ENCODE measurements around the gene HFE.
"Not testable (repeated sequence)": the region's sequence is repeated elsewhere in the genome, so short reads cannot be mapped to it uniquely, and the experiment has no call there.

The HFE gene

DNA sequence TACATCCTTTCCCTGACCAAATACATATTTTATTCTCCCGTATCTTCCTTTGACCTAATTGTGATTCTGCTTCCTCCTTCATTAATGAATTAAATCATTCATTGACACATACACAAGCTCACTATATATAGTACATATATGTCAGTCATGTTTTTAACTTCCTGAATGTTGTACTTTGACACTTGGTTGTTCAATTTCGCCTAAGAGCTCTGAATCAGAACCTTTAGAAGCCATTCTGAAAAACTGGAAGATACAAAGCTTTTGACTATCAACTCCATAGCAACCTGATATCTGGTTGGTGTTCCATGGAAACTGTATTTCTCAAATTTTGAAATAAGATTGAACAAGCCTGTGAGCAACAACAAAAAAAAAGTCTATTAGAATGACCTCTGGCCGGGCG is 27.3 kb upstream of the HFE start:
- DNase-seq (ENCODE audit: low spot score): no peak

DNA sequence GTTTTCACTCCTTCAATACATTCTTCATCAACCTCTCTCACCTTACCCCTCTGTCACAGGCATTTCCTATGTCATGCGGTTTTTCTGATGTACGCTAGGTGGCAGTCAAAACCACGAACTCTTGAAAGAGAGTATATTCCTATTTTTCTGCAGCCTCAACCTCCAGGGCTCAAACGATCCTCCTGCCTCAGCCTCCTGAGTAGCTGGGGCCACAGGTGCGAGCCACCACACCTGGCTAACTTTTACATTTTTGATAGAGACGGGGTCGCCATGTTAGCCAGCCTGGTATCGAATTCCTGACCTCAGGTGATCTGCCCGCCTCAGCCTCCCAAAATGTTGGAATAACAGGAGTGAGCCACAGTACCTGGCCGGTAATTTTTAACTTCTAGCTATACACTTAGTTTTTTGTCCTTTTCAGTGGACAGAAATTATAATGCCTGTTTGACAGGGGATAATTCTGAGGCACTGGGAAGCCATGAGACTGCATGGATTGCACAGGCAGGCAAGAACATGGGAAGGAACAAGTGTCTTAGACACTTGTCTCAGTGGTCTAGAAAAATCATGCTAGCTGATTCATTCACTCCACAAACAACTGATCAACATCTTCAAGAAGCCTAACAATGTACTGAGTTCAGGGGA is 22.5 kb upstream of the HFE start:
- DNase-seq (ENCODE audit: low spot score): no peak

DNA sequence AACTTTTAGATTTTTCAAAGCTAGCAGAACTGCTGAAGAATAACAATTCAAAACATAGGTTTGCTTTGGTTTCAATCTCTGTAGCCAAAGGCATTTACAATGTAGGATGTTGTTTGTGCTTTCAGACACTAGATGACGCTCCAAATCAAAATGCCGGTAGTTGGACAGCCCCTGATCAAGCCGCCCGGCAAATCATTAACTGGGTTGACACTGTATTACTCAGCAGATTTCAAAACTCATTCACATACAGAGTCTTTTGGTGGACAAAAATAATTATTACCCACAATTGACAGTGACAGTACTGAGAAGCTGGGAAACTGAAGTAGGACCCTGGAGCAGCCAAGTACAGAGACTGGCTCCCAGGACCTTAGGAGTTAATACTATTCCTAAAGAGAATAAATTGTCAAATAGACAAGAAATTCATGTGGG is 21.3 kb upstream of the HFE start:
- no peak for DNase-seq (ENCODE audit: low spot score)

DNA sequence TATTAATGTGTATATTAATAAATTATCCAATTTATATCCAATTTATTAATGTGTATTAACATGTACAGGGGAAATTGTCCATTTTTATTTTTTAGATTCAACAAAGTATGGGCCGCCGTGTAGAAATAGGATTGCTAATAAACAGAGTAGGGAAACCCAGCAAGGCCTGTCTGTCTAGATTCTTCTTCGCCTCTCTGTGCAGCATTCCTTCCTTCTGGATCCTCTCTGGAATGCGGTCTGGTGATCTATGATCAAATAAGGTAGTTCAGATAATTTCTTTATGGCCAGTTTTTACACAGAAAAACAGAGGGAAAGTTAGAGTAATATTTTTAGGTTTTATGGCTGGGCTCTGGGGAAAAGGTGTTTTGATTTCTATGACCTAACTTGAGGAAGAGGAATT is 19.9 kb upstream of the HFE start:
- no peak for DNase-seq (ENCODE audit: low spot score)

DNA sequence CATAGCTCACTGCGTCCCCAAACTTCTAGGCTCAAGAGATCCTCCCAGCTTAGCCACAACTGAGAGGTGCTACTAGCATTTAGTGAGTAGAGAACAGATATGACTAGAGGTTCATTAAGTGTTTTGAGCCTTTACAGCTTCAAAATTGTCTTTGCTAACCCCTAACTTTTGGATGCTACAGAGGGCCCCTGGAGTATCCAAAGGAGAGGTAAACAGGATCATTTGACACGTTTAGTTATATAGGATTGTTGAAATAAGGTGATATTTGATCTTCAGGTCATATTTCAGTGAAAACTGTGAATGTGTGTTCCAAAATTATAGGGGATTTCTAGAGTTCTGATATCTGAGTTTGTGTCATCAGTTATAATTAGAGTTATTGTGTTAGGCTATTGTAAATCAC is 19.2 kb upstream of the HFE start:
- no peak for DNase-seq (ENCODE audit: low spot score)

DNA sequence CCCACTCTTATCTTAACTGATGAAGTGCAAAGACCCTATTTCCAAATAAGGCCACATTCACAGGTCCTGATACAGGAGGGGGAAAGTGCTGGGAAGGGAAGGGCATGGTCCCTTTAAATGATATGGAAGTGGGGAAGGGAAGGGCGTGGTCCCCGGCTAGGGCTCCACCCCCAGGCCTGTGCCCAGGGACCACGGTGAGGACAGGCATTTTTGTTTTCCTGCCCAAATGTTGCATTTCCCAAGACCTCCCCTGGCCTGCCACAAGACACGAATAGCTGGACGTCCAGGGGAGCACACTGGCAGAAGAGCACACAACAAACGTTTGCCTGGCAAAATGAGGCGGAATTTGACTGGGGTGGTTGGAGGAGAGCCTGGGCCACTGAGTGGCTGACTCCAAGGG is 16.1 kb upstream of the HFE start:
- no peak for DNase-seq (ENCODE audit: low spot score)

DNA sequence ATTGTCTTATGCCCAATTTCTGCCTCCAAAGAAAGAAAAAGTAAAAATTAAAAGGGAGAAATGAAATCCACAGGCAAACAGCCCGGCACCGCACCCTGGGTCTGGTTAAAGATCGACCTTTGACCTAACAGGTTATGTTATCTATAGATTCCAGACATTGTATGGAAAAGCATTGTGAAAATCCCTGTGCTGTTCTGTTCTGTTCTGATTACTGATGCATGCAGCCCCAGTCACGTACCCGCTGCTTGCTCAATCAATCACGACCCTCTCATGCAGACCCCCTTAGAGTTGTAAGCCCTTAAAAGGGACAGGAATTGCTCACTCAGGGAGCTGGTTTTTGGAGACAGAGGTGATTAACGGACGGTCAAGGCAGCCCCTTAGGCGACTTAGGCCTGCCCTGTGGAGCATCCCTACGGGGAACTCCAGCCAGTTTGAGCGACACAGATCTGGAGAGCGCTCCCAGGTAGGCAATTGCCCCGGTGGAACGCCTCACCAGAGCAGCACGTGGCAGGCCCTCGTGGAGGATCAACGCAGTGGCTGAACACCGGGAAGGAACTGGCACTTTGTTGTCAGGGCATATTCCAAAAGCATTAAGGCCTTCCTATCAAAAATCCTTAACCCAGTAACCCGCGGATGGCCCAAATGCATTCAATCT is 12.0 kb upstream of the HFE start:
- DNase-seq (ENCODE audit: low spot score): no peak

DNA sequence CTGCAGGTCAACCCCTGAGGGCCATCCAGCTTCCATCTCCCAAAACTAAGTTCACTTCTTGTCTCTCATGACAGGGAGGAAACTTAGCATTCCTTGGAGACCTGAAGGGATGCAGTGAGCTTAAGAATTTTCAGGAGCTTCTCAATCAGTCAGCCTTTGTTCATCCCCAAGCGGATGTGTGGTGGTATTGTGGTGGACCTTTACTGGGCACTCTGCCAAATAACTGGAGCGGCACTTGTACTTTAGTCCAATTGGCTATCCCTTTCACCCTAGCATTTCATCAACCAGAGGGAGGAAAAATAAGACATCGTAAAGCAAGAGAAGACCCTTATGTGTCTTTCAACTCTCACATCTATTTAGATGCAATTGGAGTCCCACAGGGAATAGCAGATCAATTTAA is 9.2 kb upstream of the HFE start:
- not testable (repeated sequence) for DNase-seq (ENCODE audit: low spot score)

DNA sequence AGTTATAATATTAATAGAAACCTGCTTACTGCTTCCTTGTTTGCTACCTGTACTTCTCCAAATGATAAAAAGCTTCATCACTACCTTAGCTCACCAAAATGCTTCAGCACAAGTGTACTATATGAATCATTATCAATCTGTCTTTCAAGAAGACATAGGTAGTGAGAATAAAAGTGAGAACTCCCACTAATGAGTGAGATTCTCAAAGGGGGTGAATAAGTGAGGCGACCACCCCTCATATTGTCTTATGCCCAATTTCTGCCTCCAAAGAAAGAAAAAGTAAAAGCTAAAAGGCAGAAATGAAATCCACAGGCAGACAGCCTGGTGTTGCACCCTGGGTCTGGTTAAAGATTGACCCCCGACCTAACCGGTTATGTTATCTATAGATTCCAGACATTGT is 6.1 kb upstream of the HFE start:
- DNase-seq (ENCODE audit: low spot score): not testable (repeated sequence)

DNA sequence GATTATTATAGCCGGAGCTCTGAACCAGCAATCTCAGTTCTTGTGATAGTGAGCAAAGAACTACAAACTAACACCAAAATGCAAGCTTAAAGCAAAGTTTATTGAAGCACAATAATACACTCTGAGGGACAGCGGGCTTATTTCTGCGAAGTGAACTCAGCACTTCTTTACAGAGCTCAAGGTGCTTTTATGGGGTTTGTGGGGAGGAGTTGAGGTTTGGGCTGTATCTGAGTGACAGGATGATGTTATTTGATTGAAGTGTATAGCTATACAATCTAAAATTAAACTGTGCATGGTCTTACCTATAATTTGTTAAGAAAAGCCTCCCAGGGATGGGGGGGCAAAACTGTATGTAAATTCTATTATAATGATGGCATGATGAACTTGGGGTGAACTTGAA is 1.0 kb upstream of the HFE start:
- DNase-seq (ENCODE audit: low spot score): no peak

DNA sequence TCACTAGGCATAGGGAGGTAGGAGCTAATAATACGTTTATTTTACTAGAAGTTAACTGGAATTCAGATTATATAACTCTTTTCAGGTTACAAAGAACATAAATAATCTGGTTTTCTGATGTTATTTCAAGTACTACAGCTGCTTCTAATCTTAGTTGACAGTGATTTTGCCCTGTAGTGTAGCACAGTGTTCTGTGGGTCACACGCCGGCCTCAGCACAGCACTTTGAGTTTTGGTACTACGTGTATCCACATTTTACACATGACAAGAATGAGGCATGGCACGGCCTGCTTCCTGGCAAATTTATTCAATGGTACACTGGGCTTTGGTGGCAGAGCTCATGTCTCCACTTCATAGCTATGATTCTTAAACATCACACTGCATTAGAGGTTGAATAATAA is 1.1 kb downstream of the HFE start:
- no peak for DNase-seq (ENCODE audit: low spot score)

DNA sequence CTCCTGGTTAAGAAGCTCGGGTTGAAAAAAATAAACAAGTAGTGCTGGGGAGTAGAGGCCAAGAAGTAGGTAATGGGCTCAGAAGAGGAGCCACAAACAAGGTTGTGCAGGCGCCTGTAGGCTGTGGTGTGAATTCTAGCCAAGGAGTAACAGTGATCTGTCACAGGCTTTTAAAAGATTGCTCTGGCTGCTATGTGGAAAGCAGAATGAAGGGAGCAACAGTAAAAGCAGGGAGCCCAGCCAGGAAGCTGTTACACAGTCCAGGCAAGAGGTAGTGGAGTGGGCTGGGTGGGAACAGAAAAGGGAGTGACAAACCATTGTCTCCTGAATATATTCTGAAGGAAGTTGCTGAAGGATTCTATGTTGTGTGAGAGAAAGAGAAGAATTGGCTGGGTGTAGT is 2.0 kb downstream of the HFE start:
- DNase-seq (ENCODE audit: low spot score): no peak

DNA sequence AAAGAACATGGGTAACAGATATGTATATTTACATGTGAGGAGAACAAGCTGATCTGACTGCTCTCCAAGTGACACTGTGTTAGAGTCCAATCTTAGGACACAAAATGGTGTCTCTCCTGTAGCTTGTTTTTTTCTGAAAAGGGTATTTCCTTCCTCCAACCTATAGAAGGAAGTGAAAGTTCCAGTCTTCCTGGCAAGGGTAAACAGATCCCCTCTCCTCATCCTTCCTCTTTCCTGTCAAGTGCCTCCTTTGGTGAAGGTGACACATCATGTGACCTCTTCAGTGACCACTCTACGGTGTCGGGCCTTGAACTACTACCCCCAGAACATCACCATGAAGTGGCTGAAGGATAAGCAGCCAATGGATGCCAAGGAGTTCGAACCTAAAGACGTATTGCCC is 5.2 kb downstream of the HFE start:
- no peak for DNase-seq (ENCODE audit: low spot score)

DNA sequence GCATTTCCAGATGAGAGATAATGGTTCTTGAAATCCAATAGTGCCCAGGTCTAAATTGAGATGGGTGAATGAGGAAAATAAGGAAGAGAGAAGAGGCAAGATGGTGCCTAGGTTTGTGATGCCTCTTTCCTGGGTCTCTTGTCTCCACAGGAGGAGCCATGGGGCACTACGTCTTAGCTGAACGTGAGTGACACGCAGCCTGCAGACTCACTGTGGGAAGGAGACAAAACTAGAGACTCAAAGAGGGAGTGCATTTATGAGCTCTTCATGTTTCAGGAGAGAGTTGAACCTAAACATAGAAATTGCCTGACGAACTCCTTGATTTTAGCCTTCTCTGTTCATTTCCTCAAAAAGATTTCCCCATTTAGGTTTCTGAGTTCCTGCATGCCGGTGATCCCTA is 6.8 kb downstream of the HFE start:
- no peak for DNase-seq (ENCODE audit: low spot score)

DNA sequence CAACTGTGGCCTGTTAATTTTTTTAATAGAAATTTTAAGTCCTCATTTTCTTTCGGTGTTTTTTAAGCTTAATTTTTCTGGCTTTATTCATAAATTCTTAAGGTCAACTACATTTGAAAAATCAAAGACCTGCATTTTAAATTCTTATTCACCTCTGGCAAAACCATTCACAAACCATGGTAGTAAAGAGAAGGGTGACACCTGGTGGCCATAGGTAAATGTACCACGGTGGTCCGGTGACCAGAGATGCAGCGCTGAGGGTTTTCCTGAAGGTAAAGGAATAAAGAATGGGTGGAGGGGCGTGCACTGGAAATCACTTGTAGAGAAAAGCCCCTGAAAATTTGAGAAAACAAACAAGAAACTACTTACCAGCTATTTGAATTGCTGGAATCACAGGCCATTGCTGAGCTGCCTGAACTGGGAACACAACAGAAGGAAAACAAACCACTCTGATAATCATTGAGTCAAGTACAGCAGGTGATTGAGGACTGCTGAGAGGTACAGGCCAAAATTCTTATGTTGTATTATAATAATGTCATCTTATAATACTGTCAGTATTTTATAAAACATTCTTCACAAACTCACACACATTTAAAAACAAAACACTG is 10.1 kb downstream of the HFE start:
- DNase-seq (ENCODE audit: low spot score): no peak

DNA sequence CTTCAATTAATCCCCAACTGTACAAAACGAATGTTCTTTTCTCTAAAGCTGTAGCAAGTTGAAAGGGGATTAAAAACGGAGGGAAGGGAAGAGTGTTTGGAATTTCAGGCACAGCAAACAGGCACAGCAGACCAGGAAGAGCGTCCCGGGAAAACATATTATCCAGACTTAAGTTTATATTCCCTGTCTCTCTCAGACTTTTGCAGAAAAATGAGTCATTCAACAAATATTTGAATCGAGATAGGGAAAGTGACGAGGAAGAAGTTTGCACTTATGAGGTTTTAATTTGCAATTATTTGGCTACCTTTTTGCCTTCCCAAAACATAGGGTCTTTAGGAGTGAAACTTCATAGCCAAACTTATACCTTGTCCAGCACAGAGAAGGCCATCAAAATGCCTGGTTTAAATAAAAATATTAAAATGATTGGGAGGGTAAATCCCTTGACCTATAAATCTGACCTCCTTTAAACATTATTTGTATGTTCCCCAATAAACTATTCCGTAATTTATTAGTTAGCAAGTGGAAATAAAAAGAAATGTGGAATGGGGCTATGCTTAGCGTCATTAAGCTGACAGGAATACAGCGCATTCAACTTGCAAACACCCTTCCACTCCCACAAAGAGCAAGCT is 16.0 kb downstream of the HFE start:
- no peak for DNase-seq (ENCODE audit: low spot score)

DNA sequence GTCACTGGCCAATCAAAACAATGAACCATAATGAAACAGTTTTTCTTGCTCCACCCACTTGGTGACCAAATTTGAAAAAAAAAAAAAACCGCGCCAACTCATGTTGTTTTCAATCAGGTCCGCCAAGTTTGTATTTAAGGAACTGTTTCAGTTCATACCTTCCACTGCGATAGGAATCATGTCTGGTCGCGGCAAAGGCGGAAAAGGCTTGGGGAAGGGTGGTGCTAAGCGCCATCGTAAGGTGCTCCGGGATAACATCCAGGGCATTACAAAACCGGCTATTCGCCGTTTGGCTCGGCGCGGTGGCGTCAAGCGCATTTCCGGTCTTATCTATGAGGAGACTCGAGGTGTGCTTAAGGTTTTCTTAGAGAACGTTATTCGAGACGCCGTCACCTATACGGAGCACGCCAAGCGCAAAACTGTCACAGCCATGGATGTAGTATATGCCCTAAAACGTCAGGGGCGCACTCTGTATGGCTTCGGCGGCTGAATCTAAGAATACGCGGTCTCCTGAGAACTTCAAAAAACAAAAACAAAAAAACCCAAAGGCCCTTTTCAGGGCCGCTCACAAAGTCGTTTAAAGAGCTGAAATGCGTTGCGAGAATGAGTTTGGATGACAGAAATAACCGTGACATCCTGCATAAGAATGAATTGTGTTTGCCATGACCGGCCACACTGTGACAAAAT is 16.7 kb downstream of the HFE start:
- DNase-seq (ENCODE audit: low spot score): no peak

DNA sequence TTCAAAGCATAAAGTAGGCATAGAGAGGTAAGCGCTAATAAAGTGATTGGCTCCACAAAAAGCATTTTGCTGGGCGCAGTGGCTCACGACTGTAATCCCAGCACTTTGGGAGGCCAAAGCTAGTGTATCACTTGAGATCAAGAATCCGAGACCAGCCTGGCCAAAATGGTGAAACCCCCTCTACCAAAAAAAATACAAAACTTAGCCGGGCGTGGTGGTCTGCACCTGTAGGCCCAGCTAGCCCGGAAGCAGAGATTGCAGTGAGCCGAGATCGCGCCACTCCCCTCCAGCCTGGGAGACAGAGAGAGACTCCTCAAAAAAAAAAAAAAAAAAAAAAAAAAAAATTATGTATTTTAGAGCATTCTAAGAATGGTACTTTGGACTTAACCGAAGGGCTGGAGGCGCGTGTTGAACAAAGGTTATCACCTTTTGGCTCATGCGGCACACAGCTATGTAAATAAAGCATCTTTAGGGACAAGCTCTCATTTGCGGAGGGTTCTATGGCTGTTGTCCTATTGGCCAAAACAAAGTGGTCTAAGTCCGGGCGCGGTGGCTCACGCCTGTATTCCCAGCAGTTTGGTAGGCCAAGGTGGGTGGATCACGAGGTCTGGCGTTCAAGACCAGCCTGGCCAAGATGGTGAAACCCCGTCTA is 17.4 kb downstream of the HFE start:
- no peak for DNase-seq (ENCODE audit: low spot score)

DNA sequence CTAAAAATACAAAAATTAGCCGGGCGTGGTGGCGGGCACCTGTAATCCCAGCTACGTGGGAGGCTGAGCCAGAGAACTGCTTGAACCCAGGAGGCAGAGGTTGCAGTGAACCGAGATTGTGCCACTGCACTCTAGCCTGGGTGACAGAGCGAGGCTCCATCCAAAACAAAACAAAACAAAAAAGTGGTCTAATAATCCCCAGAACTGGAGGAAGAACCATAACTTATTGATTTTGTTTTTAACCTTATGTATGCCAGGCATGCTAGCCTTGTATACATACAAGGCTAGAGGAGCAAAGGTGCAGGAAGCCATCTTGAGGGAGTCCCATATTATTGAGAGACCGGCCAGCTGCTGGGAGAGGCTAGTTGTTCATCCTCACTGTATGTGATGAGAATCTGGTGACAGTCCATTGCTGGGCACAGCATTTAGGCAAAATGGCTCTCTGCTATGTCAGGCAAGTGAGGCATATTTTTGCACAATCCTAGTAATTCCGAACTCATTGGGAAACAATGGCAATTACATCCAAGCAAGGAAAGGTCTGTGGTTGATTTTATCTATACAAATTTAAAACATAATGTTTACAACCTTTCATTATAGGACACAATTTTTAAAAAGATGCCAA is 18.0 kb downstream of the HFE start:
- DNase-seq (ENCODE audit: low spot score): no peak

DNA sequence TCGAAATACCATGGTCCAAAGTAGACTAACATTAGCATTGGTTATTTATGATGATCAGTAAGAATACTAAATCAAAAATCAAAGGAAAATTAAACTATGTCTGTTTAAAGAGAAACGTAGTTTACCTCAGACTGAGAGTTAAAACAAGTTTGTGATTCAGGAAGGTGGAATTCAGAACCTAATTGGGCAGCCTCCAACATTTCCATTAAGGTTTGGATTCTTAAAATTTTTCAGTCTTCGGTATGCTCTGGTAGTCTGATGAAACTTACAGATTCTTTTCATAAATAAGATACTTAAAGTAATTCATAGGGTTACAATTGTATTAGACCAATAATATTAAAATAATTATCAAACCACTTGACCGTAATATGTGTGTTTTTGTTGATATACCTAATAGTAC is 18.6 kb downstream of the HFE start:
- DNase-seq (ENCODE audit: low spot score): no peak

DNA sequence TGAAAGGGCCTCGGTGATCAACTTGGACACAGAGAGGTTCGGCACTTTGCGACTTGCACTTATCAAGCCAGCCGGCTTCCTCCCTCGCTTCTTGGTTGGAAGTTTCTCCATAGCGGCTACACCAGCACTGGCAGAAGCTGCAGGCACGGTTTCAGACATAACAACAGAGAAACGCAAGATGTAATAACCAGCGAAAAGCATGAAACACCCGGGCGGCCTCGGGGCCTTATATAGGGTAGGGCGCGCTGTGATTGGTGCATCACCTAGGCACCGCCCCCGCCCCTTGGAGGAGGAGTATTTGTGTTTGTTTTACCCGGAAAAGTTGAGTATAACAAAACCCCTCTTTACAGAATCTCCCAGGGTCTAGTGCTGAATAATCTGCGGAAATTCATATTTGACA is 20.7 kb downstream of the HFE start:
- DNase-seq (ENCODE audit: low spot score): no peak

DNA sequence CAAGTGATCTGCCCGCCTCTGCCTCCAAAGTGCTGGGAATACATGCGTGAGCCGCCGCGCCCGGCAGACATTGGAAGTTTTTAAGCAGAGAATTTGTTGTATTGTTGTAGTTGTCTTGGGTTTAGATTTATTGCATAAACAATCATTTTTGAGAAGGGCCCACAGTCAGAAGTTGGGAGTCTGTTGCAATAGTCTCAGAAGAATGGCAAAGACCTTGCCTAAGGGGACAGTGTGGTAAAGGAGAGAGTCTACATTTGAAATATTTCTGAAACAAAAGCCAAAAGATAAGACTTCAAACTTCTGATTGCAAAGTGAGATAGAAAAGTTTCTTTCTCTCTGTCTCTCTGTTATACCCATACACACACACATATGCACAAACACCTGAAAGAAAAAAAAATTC is 22.5 kb downstream of the HFE start:
- no peak for DNase-seq (ENCODE audit: low spot score)
